HEK293 (cell line): ENCODE measurements around the gene EED.

Source experiments
- CTCF ChIA-PET: fragments of 350-600 bp; formaldehyde crosslinking; extraction: SDS; loops from one replicate; lab custom pipeline; 2021; ENCODE audit warnings: antibody characterized with exemption; lab: Yijun Ruan, JAX
- POLR2A ChIA-PET: fragments of 300-600 bp; formaldehyde crosslinking; extraction: SDS; loops from one replicate; lab custom pipeline; 2020; ENCODE audit warnings: antibody characterized with exemption, inconsistent platforms; lab: Yijun Ruan, JAX
- H3K27ac ChIP-seq: fragments of 200-500 bp; sonication (Bioruptor generic); 2 replicates; pipeline ENCODE4 v1.5.1; 2014; ENCODE audit warnings: low read depth, low read length, control low read depth, inconsistent platforms; ENCODE audit errors: extremely low read depth
- H3K36me3 ChIP-seq, 2 experiments: fragments of 200-500 bp in 1 of 2; sonication (Bioruptor generic) in 1 of 2; 1 replicate in 1 of 2; 2 replicates in 1 of 2; pipeline ENCODE4 v1.5.1; 2014 to 2017; ENCODE audit warnings: inconsistent platforms in 2 of 2, low read length in 2 of 2; ENCODE audit not compliant: control insufficient read depth in 2 of 2, insufficient read depth in 1 of 2
- H3K4me1 ChIP-seq: fragments of 200-500 bp; sonication (Bioruptor generic); 2 replicates; pipeline ENCODE4 v1.5.1; 2014; ENCODE audit warnings: mild to moderate bottlenecking, low read length, inconsistent platforms; ENCODE audit not compliant: control insufficient read depth, insufficient read depth
- H3K4me3 ChIP-seq: 2 replicates; pipeline ENCODE4 v1.5.1; 2011; ENCODE audit warnings: low read depth, mild to moderate bottlenecking, control low read depth, low read length, moderate library complexity
- H3K9me3 ChIP-seq: fragments of 200-500 bp; sonication (Bioruptor generic); 2 replicates; pipeline ENCODE4 v1.5.1; 2014; ENCODE audit warnings: low read depth, low read length, inconsistent platforms; ENCODE audit not compliant: control insufficient read depth, insufficient read depth
- AEBP2 ChIP-seq: fragments of 450-650 bp; formaldehyde crosslinking; IDR thresholded peaks from 2 replicates; pipeline ENCODE4 v1.5.1; 2016; ENCODE audit warnings: missing biosample characterization, missing genetic modification characterization, borderline replicate concordance
- KLF9 ChIP-seq: fragments of 450-650 bp; formaldehyde crosslinking; IDR thresholded peaks from 2 replicates; pipeline ENCODE4 v1.5.1; 2016; ENCODE audit warnings: missing biosample characterization, missing genetic modification characterization, low read depth
- MYNN ChIP-seq: fragments of 450-650 bp; formaldehyde crosslinking; IDR thresholded peaks from 2 replicates; pipeline ENCODE4 v1.5.1; 2016; ENCODE audit warnings: missing biosample characterization, missing genetic modification characterization, borderline replicate concordance
- OVOL3 ChIP-seq: fragments of 450-650 bp; formaldehyde crosslinking; IDR thresholded peaks from 2 replicates; pipeline ENCODE4 v1.5.1; 2016; ENCODE audit warnings: missing biosample characterization, missing genetic modification characterization
- SCRT2 ChIP-seq: fragments of 450-650 bp; formaldehyde crosslinking; IDR thresholded peaks from 2 replicates; pipeline ENCODE4 v1.5.1; 2016; ENCODE audit warnings: missing biosample characterization, missing genetic modification characterization
- ZBTB1 ChIP-seq: fragments of 450-650 bp; formaldehyde crosslinking; IDR thresholded peaks from 2 replicates; pipeline ENCODE4 v1.5.1; 2016; ENCODE audit warnings: missing biosample characterization, missing genetic modification characterization
- ZNF121 ChIP-seq: fragments of 450-650 bp; formaldehyde crosslinking; IDR thresholded peaks from 2 replicates; pipeline ENCODE4 v1.5.1; 2016; ENCODE audit warnings: missing biosample characterization, missing genetic modification characterization
- ZNF133 ChIP-seq: fragments of 450-650 bp; formaldehyde crosslinking; IDR thresholded peaks from 2 replicates; pipeline ENCODE4 v1.5.1; 2016; ENCODE audit warnings: missing biosample characterization, missing genetic modification characterization
- ZNF16 ChIP-seq: fragments of 450-650 bp; formaldehyde crosslinking; IDR thresholded peaks from 2 replicates; pipeline ENCODE4 v1.5.1; 2016; ENCODE audit warnings: low read depth, missing biosample characterization, missing genetic modification characterization
- ZNF23 ChIP-seq: fragments of 450-650 bp; formaldehyde crosslinking; IDR thresholded peaks from 2 replicates; pipeline ENCODE4 v1.5.1; 2016; ENCODE audit warnings: missing biosample characterization, missing genetic modification characterization, borderline replicate concordance
- ZNF335 ChIP-seq: fragments of 450-650 bp; formaldehyde crosslinking; conservative IDR thresholded peaks from 2 replicates; pipeline ENCODE4 v1.5.1; 2016; ENCODE audit warnings: missing biosample characterization, missing genetic modification characterization
- ZNF341 ChIP-seq: fragments of 450-650 bp; formaldehyde crosslinking; IDR thresholded peaks from 2 replicates; pipeline ENCODE4; 2016; ENCODE audit warnings: low read depth, missing biosample characterization, missing genetic modification characterization
- ZNF37A ChIP-seq: fragments of 450-650 bp; IDR thresholded peaks from 2 replicates; pipeline ENCODE4 v1.5.1; 2018; ENCODE audit warnings: missing biosample characterization, missing genetic modification characterization
- ZNF391 ChIP-seq: fragments of 450-650 bp; formaldehyde crosslinking; IDR thresholded peaks from 2 replicates; pipeline ENCODE4 v1.5.1; 2016; ENCODE audit warnings: low read depth, missing biosample characterization, missing genetic modification characterization, borderline replicate concordance
- ZNF426 ChIP-seq: fragments of 450-650 bp; formaldehyde crosslinking; IDR thresholded peaks from 2 replicates; pipeline ENCODE4 v1.5.1; 2017; ENCODE audit warnings: missing biosample characterization, missing genetic modification characterization, mild to moderate bottlenecking, inconsistent platforms, moderate library complexity
- ZNF48 ChIP-seq: fragments of 450-650 bp; formaldehyde crosslinking; IDR thresholded peaks from 2 replicates; pipeline ENCODE4 v1.5.1; 2016; ENCODE audit warnings: missing biosample characterization, missing genetic modification characterization
- ZNF585B ChIP-seq: fragments of 450-650 bp; formaldehyde crosslinking; IDR thresholded peaks from 2 replicates; pipeline ENCODE4 v1.5.1; 2016; ENCODE audit warnings: missing biosample characterization, missing genetic modification characterization
- ZNF626 ChIP-seq: fragments of 450-650 bp; sonication (Bioruptor Pico); formaldehyde crosslinking; IDR thresholded peaks from 2 replicates; pipeline ENCODE4 v1.5.1; 2018; ENCODE audit warnings: missing biosample characterization, missing genetic modification characterization, inconsistent platforms
- ZNF677 ChIP-seq: fragments of 450-650 bp; IDR thresholded peaks from 2 replicates; pipeline ENCODE4 v1.5.0; 2018; ENCODE audit warnings: missing biosample characterization, mild to moderate bottlenecking, missing genetic modification characterization, moderate library complexity
- ZSCAN23 ChIP-seq: fragments of 450-650 bp; formaldehyde crosslinking; IDR thresholded peaks from 2 replicates; pipeline ENCODE4 v1.5.1; 2016; ENCODE audit warnings: missing biosample characterization, missing genetic modification characterization
- ZSCAN30 ChIP-seq: fragments of 450-650 bp; IDR thresholded peaks from 2 replicates; pipeline ENCODE4 v1.5.1; 2018; ENCODE audit warnings: missing biosample characterization, mild to moderate bottlenecking, missing genetic modification characterization, moderate library complexity
- ZSCAN4 ChIP-seq: fragments of 450-650 bp; formaldehyde crosslinking; IDR thresholded peaks from 2 replicates; pipeline ENCODE4 v1.5.1; 2017; ENCODE audit warnings: missing biosample characterization, missing genetic modification characterization

Gene EED

DNA sequence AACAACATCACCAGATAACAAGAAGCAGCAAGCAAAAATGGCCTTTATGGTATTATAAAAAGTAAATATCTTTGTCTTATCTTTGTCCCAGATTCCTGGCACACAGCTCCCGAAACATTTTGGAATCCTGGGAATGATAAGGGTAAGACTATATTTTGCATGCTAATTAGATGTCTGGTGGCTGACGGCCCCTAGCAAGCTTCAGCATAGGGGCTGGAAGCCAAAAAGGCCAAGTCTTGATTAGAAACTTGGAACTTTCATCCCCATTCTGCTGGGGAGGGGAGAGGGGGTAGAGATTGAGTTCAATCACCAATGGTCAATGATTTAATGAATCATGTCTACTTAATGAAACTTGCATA lies 38.2 kb upstream of the EED start:
- ChIA-PET POLR2A (interaction anchor here (1.2 kb wide), 1 partner anchor 12 kb away, joined by 3 read pairs; no protein-coding TSS in a partner anchor), CTCF (interaction anchor here (0.6 to 1.5 kb wide), 4 partner anchors 11 to 351 kb away, joined by 3 to 8 read pairs (median 4); partner anchors contain the start of gene CCDC83)
- H3K4me3 ChIP-seq, result no peak overlapping the region
- no peak for TF ChIP-seq ZNF677 (tag by site-specific recombination)
- TF ChIP-seq AEBP2, result no peak
- no peak for TF ChIP-seq ZNF341 (tag by site-specific recombination)
- TF ChIP-seq ZNF426 (tag by site-specific recombination), result no peak
- TF ChIP-seq OVOL3, result no peak
- no peak for TF ChIP-seq ZNF335
- no peaks in the 10 kb centered on the region for H3K36me3 ChIP-seq
- no peak overlapping the region for H3K27ac ChIP-seq
- no peaks in the 10 kb centered on the region for H3K4me1 ChIP-seq
- no peaks in the 10 kb centered on the region for H3K9me3 ChIP-seq

- no peaks in the 10 kb centered on the region for H3K4me1 ChIP-seq
- H3K4me3 ChIP-seq, result no peak overlapping the region
- ChIA-PET CTCF (interaction anchor here (0.6 to 1.4 kb wide), 6 partner anchors 9 to 352 kb away, joined by 3 to 5 read pairs (median 4); partner anchors contain the start of gene CCDC83), POLR2A (interaction anchor here (1.2 kb wide), 1 partner anchor 13 kb away, joined by 3 read pairs; no protein-coding TSS in a partner anchor)
- no peaks in the 10 kb centered on the region for H3K9me3 ChIP-seq
- H3K36me3 ChIP-seq, result no peaks in the 10 kb centered on the region
- H3K27ac ChIP-seq, result no peak overlapping the region
- TF ChIP-seq ZNF37A (no peak), ZNF121 (tag by site-specific recombination) (no peak), ZNF677 (tag by site-specific recombination) (no peak), ZNF626 (tag by site-specific recombination) (no peak), ZSCAN30 (no peak), ZNF23 (tag by site-specific recombination) (no peak), ZSCAN4 (no peak), ZBTB1 (tag by site-specific recombination) (no peak), SCRT2 (tag by site-specific recombination) (no peak), ZNF16 (tag by site-specific recombination) (no peak), ZNF133 (no peak), ZSCAN23 (tag by site-specific recombination) (no peak), ZNF48 (tag by site-specific recombination) (no peak), KLF9 (tag by site-specific recombination) (no peak), ZNF391 (tag by site-specific recombination) (no peak), MYNN (no peak)
Measured at GRCh38 chr11:86207413-86207812, 37.1 kb upstream of the EED start.

GRCh38 chr11:86208572-86208971 lies 36.0 kb upstream of the EED start:
- CTCF ChIA-PET, result interaction anchor here (0.6 to 1.2 kb wide), 3 partner anchors 10 to 15 kb away, joined by 5 to 7 read pairs (median 6); no protein-coding TSS in a partner anchor
- no peaks in the 10 kb centered on the region for H3K36me3 ChIP-seq
- no peak for TF ChIP-seq ZNF585B (tag by site-specific recombination)
- H3K27ac ChIP-seq, result no peak overlapping the region
- H3K4me1 ChIP-seq, result no peaks in the 10 kb centered on the region
- POLR2A ChIA-PET, result interaction anchor here (0.7 kb wide), 1 partner anchor 75 kb away, joined by 4 read pairs; no protein-coding TSS in a partner anchor
- H3K4me3 ChIP-seq, result no peak overlapping the region
- no peaks in the 10 kb centered on the region for H3K9me3 ChIP-seq
